Measurements from ENCODE around the gene RELB. TPM values are rescaled to one million over a fixed set of nuclear protein-coding genes. Genes with fewer than 3 reads are reported as not detected.
"Not testable (repeated sequence)": the region's sequence is repeated elsewhere in the genome, so short reads cannot be mapped to it uniquely, and the experiment has no call there.

Gene RELB
- 4.5 TPM for polyA plus RNA-seq (ENCODE audit: insufficient read length)
- long read RNA-seq, donor 1, partial matches to known transcripts, result 0 of 1 reads
- long read RNA-seq, donor 1, other reads (novel, unspliced or antisense), result 0 of 1 reads
- long read RNA-seq, donor 2, result 0 reads
- long read RNA-seq, donor 3, result 0 reads
- long read RNA-seq, donor 4, result 0 reads
- long read RNA-seq, donor 5, result 0 reads
- long read RNA-seq, donor 6, partial matches to known transcripts, result 0 of 1 reads
- long read RNA-seq, donor 6, other reads (novel, unspliced or antisense), result 0 of 1 reads
- long read RNA-seq, donor 7, partial matches to known transcripts, result 0 of 1 reads
- long read RNA-seq, donor 7, other reads (novel, unspliced or antisense), result 0 of 1 reads
- long read RNA-seq, donor 8, result 0 reads

DNA sequence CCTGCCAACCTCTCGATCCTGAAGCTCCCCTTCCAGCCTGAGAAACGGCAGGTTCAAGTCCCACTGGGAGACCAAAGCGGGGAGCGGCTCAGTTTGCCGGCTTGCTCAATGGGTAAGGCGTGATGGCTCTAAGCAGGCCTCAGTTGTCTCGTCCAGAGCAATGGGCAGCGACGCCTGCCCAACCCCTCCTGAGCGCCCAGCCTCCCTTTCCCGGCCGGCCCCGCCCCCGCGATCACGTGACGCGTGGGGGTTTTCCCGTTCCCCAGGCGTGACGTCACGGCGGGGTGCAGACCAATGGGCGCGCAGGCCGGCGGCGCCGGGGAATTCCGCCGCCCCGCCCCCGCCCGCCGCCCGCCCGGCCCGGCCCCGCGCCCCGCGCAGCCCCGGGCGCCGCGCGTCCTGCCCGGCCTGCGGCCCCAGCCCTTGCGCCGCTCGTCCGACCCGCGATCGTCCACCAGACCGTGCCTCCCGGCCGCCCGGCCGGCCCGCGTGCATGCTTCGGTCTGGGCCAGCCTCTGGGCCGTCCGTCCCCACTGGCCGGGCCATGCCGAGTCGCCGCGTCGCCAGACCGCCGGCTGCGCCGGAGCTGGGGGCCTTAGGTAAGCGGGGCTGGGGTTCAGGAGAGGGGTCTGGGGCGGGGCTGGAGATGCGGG lies at the start of gene RELB:
TSS of gene RELB (plus strand) at position 378 of the 653 bp plus-strand sequence. CDS start at position 494, 116 bp downstream.
- DNase-seq, result peak; percentile 90

DNA sequence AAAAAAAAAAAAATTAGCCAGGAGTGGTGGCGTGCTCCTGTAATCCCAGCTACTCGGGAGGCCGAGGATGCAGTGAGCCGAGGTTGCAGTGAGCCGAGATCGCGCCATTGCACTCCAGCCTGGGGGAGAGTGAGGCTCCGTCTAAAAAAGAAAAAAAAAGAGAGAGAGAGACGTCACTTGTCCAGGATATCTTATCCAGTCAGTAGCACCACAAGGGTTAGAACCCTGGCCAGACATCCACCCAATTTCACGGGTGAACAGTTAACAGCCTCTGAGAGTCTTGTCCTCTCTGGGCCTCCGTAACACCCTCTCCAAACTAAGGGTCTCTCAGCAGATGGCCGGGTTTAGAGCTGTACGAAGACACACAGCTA lies 47.0 kb upstream of the RELB start:
- DNase-seq, result no peak

DNA sequence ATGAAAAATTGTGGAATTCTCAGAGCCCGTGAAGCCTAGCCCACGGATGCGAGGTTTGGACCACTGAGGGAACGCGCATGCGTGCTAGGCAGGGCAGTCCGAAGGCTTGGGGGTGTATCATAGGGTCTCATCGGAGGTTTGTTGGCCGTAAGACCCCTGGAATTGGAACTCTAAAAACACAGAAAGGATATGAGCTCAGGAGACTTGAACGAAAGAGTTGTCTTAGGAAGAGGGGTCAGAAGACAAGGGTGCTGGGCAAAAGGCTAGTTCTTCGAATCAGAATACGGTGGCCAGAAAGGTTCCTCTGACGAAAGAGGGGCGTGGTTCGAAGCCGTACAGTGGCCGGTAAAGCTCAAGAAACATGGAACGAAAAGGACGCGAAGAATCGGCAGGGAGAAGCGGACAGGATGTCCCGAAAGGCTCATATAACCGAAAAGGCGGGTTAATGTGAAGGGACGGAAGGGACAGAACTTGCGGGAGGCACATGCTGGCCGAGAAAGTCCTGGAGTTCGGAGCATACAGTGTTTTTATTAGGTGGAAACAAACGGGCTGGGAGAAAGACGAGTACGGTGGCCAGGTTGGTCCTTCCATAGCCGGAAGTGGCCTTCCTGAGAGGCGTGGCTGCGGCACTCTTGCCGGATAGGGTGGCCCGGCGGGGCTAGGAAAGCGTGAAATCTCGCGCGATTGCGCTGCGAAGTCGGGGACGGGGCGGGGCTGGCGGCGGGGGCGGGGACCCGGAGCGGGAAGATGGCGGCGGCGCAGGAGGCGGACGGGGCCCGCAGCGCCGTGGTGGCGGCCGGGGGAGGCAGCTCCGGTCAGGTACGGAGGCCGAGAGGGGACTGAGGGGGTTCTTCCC lies 46.4 kb upstream of the RELB start, which contains the start of gene CLPTM1:
TSS of gene CLPTM1 (plus strand) at position 732 of the 856 bp plus-strand sequence. CDS start at position 748, 16 bp downstream.
- DNase-seq, result peak; percentile 96

DNA sequence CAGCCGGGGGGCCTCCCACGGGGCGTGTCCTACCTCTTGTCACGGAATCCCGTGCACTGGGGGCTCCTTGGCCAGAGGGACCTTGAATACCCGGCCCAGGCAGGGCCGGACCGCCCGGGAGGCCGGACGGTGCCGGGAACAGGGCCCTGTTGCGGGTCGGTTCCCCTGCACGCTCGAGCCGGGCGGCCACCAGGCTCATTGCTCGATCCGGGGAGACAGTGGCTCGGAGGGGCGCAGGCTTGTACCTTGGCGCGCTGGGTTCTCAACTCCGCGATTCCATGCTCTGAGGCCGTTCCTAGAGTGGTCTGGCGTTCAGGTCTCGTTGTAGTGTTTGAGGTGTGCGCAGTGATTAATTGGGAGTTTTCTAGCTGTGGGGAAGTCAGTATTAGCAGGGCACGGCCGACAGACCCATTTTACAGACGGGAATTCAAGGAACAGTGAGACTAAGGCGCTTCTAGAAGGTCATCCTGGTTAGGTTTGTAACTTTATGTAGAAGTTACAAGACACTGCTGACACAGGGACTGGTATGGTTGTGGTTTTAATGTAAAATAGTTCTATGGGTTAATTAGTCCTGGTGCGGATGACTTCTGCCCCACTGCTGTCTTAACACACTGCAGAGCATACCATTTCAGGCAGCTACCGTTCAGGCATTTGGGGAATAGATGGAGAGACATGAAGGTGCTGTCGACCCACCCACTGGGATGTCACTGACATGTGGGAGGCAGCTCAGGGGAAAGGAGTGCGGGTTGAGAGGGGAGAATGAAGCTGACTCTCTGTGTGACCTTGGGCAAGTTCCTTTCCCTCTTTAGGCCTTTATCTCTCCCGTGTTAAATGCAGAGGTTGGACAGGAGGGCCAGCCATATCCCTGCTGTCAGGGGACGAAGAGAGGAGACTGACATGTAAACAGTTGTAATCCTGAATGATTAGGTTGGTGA lies 45.5 kb upstream of the RELB start:
- DNase-seq, result no peak

DNA sequence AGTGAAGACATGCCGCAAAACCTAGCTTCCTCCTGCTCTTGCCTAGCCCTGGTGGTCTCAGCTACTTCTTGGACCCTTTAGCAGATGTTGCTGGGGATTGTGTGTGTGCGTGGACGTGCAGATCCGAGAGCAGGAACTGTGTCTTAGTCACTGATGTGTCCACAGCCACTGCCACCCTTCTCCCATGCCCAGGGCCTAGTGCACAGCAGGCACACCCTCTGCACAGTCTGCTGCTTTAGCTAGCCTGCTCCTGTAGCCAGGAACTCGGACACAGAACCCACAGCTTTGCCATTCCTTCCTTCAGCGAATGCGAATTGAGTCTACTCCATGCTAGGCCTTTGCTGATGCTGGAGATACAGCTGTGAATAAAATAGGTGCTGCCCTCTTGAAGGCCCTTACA lies 43.7 kb upstream of the RELB start:
- no peak for DNase-seq

DNA sequence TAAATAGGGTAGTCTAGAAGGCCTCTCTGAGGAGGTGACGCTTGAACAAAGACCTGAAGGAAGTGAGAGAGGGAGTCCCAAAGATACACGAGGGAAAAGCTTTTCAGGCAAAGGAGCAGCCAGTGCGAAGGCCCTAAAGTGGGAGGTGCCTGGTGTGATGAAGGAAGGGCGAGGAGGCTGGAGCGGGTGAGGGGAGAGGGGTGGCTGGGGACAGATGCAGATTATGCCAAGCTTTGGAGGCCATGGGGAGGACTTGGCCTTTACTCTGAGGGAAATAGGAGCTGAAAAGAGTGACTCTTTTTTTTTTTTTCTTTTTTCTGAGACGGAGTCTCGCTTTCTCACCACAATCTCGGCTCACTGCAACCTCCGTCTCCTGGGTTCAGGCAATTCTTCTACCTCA lies 43.2 kb upstream of the RELB start:
- DNase-seq, result no peak

- DNase-seq, result no peak
Observed at GRCh38 chr19:44959691-44960090, 41.6 kb upstream of the RELB start.

DNA sequence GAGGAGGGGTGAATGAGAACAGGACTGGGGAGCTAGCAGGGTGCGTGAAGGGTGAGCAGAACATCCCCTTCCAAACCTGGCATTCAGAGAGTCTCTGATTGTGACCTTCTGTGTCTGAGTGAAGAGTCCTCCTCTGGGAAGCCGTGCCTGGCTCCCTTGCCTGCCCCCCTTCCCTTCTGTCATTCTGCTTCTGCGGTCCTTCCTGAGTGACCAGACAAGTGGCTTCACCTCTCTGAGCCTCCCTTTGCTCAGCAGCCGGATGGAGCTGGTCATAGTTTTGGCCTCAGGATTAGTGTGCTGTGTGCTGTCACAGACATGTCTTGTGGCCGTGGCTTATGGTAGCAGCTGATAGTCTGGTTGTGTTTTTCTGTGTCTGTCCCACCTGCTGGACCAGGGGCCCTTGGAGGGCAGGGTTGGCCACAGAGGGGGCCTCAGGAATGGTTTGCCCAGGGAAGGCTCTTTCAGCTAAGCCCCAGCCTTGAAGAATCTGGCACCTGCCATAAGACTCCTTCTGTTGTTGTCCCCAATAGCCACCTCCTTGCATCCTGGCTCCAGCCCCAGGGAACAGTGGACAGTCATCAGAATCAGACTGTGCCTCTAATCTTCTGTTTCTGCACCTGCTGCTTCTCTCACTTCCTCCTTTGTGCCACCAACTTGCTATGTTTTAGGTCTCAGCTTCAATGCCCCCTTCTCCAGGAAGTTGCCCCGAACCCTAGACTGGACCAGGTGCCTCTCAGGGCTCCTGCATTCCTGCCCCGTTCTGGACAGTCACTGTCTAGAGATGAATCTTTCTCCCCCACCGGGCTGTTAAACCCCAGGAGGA lies 40.1 kb upstream of the RELB start:
- DNase-seq, result no peak

DNA sequence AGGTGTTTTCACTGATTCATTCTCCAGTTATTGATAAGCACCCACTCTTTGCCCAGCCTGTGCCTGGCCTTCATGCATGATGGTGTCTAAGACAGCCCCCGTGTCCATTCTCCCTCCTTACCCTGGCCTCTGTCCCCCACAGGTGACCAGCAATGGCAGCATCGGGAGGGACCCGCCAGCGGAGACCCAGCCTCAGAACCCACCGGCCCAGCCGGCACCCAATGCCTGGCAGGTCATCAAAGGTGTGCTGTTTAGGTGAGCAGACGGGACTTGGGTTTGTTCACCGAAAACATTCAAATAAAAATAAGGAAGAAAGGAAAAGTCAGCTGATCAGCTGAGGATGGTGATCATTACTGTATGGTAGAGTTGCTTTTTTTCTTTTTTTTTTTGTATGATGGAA lies 39.4 kb upstream of the RELB start:
- no peak for DNase-seq

DNA sequence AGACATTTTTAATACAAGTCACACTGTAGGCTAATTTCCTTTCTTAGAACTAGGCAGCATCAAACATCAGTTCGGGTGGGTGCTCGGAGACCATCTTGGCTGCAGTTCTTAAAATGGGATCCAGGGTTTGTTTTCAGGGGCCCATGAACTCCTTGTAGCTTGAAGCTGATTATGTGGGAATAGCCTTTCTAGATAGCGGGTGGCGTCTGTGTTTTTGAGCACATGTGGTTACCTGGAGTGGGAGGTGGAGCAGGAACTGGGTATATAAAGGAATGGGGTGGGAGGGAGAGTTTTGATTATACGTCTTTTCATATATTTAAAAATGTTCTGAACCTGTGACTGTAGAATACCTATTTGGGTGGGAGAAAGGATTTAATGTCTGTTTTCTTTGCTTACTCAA lies 33.1 kb upstream of the RELB start:
- DNase-seq, result no peak

DNA sequence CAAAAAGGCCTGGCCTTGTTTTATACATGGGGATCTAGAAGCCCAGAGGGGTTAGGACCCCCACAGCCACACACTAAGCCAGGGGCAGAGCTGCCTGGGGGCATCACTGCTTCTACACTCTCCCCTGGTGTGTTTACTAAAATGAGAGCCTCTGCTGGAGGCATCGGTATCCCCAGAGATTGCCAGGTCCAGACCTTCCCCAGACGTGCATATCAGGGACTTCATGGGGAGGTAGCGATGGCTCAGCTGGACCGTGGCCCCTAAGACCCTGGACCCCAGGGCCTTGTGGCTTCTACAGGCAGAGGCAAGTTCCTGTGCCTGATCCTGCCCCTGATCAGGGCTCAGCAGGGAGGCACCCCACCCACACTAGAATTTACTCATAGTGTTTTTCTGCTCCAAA lies 32.6 kb upstream of the RELB start:
- no peak for DNase-seq

DNA sequence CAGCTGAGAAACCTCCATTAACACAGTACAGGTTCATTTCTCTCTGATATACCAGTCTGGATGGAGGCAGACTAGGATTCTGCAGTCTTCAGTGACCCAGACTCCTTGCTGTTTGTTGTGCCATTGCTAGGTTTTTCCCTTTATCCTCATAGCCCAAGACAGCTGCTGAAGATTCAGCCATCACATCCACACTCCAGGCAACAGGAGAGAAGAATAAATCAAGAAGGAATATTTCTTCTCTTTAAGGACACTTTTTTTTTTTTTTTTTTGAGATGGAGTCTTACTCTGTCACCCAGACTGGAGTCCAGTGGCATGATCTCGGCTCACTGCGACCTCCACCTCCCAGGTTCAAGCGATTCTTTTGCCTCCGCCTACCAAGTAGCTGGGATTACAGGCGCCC lies 31.8 kb upstream of the RELB start:
- no peak for DNase-seq

DNA sequence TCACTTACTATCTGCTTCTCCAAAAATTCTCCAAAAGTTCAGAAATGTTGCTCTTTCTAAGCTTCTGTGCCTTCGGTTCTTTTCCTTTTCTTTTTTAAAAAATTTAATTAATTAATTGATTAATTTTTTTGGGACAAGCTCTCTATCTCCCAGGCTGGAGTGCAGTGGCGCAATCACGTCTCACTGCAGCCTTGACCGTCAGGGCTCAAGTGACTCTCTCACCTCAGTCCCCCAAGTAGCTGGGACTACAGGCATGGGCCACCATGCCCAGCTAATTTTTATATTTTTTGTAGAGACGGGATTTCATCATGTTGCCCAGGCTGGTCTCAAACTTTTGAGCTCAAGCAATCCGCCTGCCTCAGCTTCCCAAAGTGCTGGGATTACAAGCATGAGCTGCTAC lies 29.8 kb upstream of the RELB start:
- not testable (repeated sequence) for DNase-seq

- DNase-seq, result no peak
Observed at GRCh38 chr19:44972802-44973201, 28.5 kb upstream of the RELB start.

DNA sequence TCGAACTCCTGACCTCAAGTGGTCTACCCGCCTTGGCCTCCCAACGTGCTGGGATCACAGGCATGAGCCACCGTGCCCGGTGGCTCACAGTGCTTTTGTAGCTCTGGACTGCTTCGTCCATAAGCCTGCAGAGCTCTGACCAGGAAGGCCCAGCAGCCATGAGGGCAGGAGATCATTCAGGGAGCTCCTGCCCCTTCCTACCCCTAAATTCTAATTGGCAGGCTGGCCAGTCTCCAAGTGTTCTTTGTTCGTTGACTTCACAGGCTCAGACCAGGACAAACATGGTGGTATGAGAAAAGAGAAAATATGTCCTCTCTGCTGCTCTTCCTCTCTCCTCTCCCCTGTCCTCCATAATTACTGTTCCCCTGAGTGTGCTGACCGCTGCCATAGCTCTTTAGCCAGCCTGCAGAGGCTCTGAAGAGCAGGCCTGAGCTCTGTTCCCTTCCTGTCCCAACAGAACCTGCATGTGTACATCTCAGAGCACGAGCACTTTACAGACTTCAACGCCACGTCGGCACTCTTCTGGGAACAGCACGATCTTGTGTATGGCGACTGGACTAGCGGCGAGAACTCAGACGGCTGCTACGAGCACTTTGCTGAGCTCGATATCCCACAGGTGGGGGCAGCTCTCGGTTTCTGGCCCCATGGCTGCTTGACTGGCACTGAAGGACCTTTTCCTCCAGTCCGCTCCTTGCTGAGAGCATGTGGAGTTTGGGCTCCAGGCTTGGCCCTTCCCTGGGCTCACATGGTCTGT lies 27.1 kb upstream of the RELB start:
- no peak for DNase-seq

- no peak for DNase-seq
Observed at GRCh38 chr19:44974857-44975256, 26.4 kb upstream of the RELB start.

- DNase-seq, result no peak
Observed at GRCh38 chr19:44975444-44975843, 25.8 kb upstream of the RELB start.

- no peak for DNase-seq
Observed at GRCh38 chr19:44984005-44984404, 17.3 kb upstream of the RELB start.

- no peak for DNase-seq
Observed at GRCh38 chr19:44985445-44985844, 15.8 kb upstream of the RELB start.

DNA sequence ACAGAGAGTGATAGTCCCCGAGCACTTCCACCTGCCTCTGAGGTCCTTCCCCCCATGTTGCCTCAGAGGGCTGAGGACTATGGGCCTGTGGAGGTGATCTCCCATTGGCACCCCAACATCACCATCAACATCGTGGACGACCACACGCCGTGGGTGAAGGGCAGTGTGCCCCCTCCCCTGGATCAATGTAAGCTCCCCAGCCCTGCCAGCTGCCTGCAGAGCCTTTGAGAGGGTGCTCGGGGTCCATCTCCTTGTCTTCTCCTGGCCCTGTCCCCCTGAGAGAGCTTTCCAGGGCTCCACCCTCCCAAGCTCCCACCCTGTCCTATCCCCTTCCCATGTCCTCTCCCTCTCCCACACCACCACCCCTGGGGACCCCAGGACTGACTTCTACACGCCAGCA lies 14.9 kb upstream of the RELB start:
- DNase-seq, result no peak

Data from left kidney (tissue), 8 donors.